Lower leg skin (tissue), 4 donors: ENCODE data around the gene MYO5A. TPM values are rescaled to one million over a fixed set of nuclear protein-coding genes. Genes with fewer than 3 reads are reported as not detected.

Source experiments
- DNase-seq, 2 donors: peaks; one replicate each; pipeline ENCODE4 v3.0.0-alpha.2; 2019; ENCODE audit warnings: low spot score in 2 of 2
- H3K4me3 ChIP-seq: fragments of 200-600 bp; sonication (generic); 2 replicates; pipeline ENCODE4 v1.5.1; 2017; ENCODE audit warnings: mild to moderate bottlenecking, low read depth; ENCODE audit not compliant: poor library complexity, severe bottlenecking
- POLR2A ChIP-seq, 2 donors: fragments of 450-650 bp; IDR thresholded peaks; one replicate each; pipeline ENCODE4 v1.6.1; 2016 to 2017; ENCODE audit warnings: antibody characterized with exemption in 2 of 2, mild to moderate bottlenecking in 1 of 2, moderate library complexity in 1 of 2
- WGBS, 2 donors: methylation state at CpG; one replicate each; pipeline ENCODE4 v1.1.5; 2018; 5-methylcytosine and 5-hydroxymethylcytosine counted together
- intact Hi-C: fragments of 100-400 bp; cut with DNase I; formaldehyde crosslinking; loops from one replicate; pipeline ENCODE4 v1.15.0; 2023; ENCODE audit warnings: low total_unique reads
- total RNA-seq, 4 donors: library from RNA; depleted of rRNA; stranded (reverse); fragments of >200 nt; gene quantifications; one replicate each; pipeline ENCODE4 v1.1.0, GENCODE V29; 2016
- TF ChIP-seq, protein P1 (sequence below), 3 donors: fragments of 450-650 bp; IDR thresholded peaks; one replicate each; pipeline ENCODE4 v1.5.1; 2016; ENCODE audit warnings: antibody characterized with exemption in 3 of 3, mild to moderate bottlenecking in 3 of 3, moderate library complexity in 2 of 3

MYO5A gene
- total RNA-seq, 4 donors from 2014 or later: 28.0 to 45.1 (median 37.8) TPM

DNA sequence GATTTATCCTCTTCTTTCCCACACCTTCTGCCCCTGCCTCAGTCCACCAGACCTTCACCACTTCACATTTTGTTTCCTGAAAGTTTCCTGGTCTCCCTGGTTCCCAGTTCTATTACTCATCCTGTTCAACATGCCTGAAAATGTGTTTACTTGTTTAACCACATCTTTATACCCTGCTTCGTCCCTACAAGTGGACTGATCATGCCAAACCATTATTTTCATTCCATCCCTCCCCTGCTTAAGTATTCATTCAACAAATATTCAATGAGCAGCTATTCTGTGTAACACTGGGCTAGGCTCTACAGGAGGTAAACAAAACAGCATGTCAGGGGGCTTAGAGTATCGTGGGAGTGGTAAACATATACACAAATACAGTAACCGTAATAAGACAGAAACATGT lies 5.5 kb downstream of the MYO5A start:
- WGBS, 2 donors: 35 to 37% methylated on average over 3 of the region's 3 CpGs
- intact Hi-C loops: no loop called here

DNA sequence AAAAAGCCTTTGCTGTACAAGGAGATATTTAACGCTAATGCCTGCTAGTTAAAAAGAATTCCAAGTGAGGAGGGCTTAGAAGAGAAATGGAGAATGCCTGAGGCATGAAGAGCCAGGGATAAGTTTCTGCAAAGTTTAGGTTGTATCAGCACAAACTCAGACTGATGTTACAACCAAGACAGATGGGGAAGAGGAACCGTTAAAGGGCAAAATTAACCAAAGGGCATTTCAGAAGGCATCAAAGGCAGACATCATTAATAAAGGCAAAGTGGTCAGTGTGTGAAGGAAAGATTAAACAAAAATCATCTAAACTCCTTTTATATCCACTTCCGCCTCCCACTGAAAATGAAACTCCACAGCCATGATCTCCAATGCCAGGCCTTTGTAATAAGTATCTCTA lies 7.0 kb downstream of the MYO5A start:
- intact Hi-C loops: no loop called here
- WGBS, 2 donors: 72 to 73% methylated on average over 3 of the region's 3 CpGs
- no peak for TF ChIP-seq POLR2A (IDR thresholded peaks at IDR 0.05)
- TF ChIP-seq, protein P1, sequence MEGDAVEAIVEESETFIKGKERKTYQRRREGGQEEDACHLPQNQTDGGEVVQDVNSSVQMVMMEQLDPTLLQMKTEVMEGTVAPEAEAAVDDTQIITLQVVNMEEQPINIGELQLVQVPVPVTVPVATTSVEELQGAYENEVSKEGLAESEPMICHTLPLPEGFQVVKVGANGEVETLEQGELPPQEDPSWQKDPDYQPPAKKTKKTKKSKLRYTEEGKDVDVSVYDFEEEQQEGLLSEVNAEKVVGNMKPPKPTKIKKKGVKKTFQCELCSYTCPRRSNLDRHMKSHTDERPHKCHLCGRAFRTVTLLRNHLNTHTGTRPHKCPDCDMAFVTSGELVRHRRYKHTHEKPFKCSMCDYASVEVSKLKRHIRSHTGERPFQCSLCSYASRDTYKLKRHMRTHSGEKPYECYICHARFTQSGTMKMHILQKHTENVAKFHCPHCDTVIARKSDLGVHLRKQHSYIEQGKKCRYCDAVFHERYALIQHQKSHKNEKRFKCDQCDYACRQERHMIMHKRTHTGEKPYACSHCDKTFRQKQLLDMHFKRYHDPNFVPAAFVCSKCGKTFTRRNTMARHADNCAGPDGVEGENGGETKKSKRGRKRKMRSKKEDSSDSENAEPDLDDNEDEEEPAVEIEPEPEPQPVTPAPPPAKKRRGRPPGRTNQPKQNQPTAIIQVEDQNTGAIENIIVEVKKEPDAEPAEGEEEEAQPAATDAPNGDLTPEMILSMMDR (IDR thresholded peaks at IDR 0.05): no peak
- DNase-seq: no peak
- no peak overlapping the region for H3K4me3 ChIP-seq

More for the DNA sequence above, 5.5 kb downstream of the MYO5A start:
- TF ChIP-seq POLR2A (IDR thresholded peaks at IDR 0.05): no peak
- TF ChIP-seq, protein P1 (IDR thresholded peaks at IDR 0.05): no peak
- H3K4me3 ChIP-seq: no peak overlapping the region
- DNase-seq: no peak

DNA sequence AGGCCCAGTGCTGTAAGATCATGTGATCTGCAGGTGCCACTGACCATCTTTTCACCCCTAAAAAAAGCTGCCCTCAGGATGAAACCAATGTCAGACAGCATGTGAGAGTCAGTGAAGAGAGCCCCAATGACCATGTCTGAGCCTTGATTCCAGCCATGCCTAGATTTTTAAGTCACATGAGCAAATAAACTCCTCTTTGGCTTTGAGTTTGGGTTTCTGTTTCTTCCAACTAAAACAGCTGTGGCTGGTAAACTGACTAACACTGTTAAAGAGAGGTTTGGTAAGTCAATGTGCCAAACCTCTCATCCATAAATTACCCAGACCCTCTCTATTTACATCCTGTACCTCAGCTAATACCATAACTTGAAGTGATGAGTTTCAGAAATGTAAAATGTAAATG lies 8.3 kb downstream of the MYO5A start:
- TF ChIP-seq, protein P1 (IDR thresholded peaks at IDR 0.05): no peak
- no peak for TF ChIP-seq POLR2A (IDR thresholded peaks at IDR 0.05)
- intact Hi-C loops: no loop called here

DNA sequence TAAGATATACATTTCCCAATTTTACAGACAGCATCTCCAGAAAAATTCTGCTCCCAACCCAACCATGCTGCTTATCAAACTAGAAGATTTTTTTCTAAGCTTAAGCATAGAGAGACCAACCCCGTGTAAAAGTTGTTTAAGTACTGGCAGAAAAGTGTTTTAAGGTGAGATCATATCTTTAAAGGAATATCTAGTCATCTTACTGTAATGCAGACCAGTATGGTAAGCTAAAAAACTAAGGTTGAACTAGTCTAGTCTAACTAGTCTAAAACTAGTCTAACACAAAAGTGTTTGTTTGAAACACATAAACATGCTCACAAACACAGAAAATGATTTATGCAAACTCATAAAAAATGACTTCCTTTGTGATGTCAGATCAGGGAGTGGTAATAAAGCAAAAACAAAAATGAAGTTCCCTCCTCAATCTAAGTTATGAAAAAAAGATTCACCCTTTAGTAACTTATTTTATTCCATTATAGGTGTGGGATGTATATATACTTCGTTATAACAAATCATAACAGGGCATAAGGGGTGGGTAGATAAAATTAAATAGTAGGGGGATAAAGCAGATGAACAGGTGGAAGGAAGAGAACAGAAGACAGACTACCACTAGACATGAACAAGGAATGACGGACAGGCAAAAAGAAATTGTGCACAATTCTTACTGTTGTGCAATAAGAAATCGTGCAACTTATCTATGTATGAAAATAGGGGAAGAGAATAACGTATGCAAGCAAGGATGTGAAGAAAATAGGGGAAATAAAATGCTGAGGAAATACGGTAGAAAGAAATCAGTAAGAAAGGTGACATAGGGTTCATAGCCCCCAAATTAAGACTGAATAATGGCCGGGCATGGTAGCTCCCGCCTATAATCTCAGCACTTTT lies 10.0 kb downstream of the MYO5A start:
- 73 to 79% methylated on average over 8 of the region's 8 CpGs for WGBS, 2 donors
- DNase-seq: no peak
- TF ChIP-seq POLR2A (IDR thresholded peaks at IDR 0.05): no peak
- TF ChIP-seq, protein P1 (IDR thresholded peaks at IDR 0.05): no peak
- H3K4me3 ChIP-seq: no peak overlapping the region
- intact Hi-C loops: no loop called here

More for the DNA sequence above, 8.3 kb downstream of the MYO5A start:
- no peak overlapping the region for H3K4me3 ChIP-seq
- DNase-seq: no peak

DNA sequence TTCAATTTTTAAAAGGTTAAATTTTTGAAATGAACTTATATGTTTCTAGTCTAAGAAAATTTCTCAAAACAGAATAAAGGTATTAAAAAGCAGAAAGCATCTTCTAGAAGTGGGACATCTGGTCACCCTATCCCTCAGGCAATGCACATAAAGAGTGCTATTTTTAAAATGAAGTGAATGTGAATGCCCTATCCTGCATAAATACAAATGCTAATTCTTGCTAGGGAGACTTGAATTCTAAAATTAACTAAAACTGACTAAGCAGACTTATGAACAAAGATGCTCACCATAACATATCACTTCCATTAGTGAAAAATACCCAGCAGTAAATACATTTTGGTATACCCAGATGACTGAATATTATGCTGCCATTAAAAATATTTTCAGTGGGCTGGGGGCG lies 11.7 kb downstream of the MYO5A start:
- TF ChIP-seq, protein P1 (IDR thresholded peaks at IDR 0.05): no peak
- TF ChIP-seq POLR2A (IDR thresholded peaks at IDR 0.05): no peak
- 91 to 97% methylated on average over 1 of the region's 1 CpG for WGBS, 2 donors
- H3K4me3 ChIP-seq: no peak overlapping the region
- no peak for DNase-seq
- intact Hi-C loops: no loop called here
